K562 (cell line): Measurements from ENCODE around the gene THADA. TPM values are rescaled to one million over a fixed set of nuclear protein-coding genes. Genes with fewer than 3 reads are reported as not detected.
A peak's percentile ranks its signal among the peaks of the same experiment; 100 is the strongest.

Experiments used
- BACH1 ChIP-seq: fragments of 200-800 bp; sonication (Bioruptor generic); IDR thresholded peaks from 2 replicates; pipeline ENCODE4 v1.6.1; 2016; ENCODE audit warnings: missing genetic modification characterization, missing compliant biosample characterization
- CBX5 ChIP-seq: IDR thresholded peaks from 2 replicates; pipeline ENCODE4 v1.6.1; 2014; ENCODE audit warnings: low read depth, borderline replicate concordance
- CTCFL ChIP-seq: IDR thresholded peaks from 2 replicates; pipeline ENCODE4 v1.6.1; 2011; ENCODE audit warnings: borderline replicate concordance, low read depth, mild to moderate bottlenecking, moderate library complexity, low read length; ENCODE audit not compliant: insufficient read depth, poor library complexity, severe bottlenecking
- FOSL1 ChIP-seq: fragments of 200-800 bp; sonication (Bioruptor generic); conservative IDR thresholded peaks from 2 replicates; pipeline ENCODE4 v1.6.1; 2016; ENCODE audit warnings: missing genetic modification characterization, missing compliant biosample characterization
- GABPB1 ChIP-seq: sonication (generic); formaldehyde crosslinking; IDR thresholded peaks from 2 replicates; pipeline ENCODE4 v1.8.0; 2022; ENCODE audit warnings: mild to moderate bottlenecking, missing genetic modification reagents
- LCOR ChIP-seq: sonication (generic); formaldehyde crosslinking; IDR thresholded peaks from 2 replicates; pipeline ENCODE4 v1.8.0; 2022; ENCODE audit warnings: mild to moderate bottlenecking, missing genetic modification reagents
- NR0B1 ChIP-seq: fragments of 450-650 bp; IDR thresholded peaks from one replicate; pipeline ENCODE4 v1.6.1; 2018; ENCODE audit warnings: mild to moderate bottlenecking, moderate library complexity; ENCODE audit not compliant: partially characterized antibody
- NR4A1 ChIP-seq, 2 experiments: fragments of 250-450 bp in 1 of 2; fragments of 450-650 bp in 1 of 2; sonication (Bioruptor Pico) in 1 of 2; IDR thresholded peaks; 2 replicates each; pipeline versions ENCODE4 v1.4.0 to v1.6.1; 2016 to 2020; ENCODE audit warnings: mild to moderate bottlenecking in 2 of 2, missing compliant biosample characterization in 1 of 2, missing genetic modification characterization in 1 of 2, moderate library complexity in 1 of 2
- RNF2 ChIP-seq: sonication (generic); IDR thresholded peaks from 2 replicates; pipeline ENCODE4 v1.6.1; 2016
- SIN3B ChIP-seq: fragments of 450-650 bp; IDR thresholded peaks from 2 replicates; pipeline ENCODE4 v1.6.1; 2017; ENCODE audit warnings: low read depth, mild to moderate bottlenecking, moderate library complexity
- SMARCB1 ChIP-seq: IDR thresholded peaks from 2 replicates; pipeline ENCODE4 v1.6.1; 2011; ENCODE audit warnings: improper control_type of control experiment, low read depth; ENCODE audit not compliant: insufficient read length
- VEZF1 ChIP-seq: fragments of 200-800 bp; sonication (Bioruptor generic); IDR thresholded peaks from 2 replicates; pipeline ENCODE4 v1.6.1; 2017; ENCODE audit warnings: missing genetic modification characterization, missing compliant biosample characterization
- ZNF197 ChIP-seq: fragments of 200-800 bp; sonication (Bioruptor generic); IDR thresholded peaks from 2 replicates; pipeline ENCODE4 v1.6.1; 2016; ENCODE audit warnings: low read depth, missing genetic modification characterization, missing compliant biosample characterization
- ZNF436 ChIP-seq: fragments of 250-450, 450-650 bp; sonication (Bioruptor Pico); formaldehyde crosslinking; IDR thresholded peaks from 2 replicates; pipeline ENCODE4 v1.7.0; 2020; ENCODE audit warnings: mild to moderate bottlenecking
- polyA plus RNA-seq, 8 experiments: library from polyadenylated mRNA; depleted of rRNA in 4 of 8; stranded (reverse) in 5 of 8; unstranded in 3 of 8; fragments of >200 nt; fragmentation: Nextera tagmentation in 2 of 8; fragmentation: Illumina TruSeq in 1 of 8; extraction: Ambion mirVana in 2 of 8; extraction: Trizol in 1 of 8; gene quantifications; 2 replicates each; pipeline versions ENCODE4 v1.2.1 to v1.2.3, GENCODE V29; 2011 to 2014; ENCODE audit warnings: inconsistent platforms in 1 of 8, missing spikeins in 1 of 8
- total RNA-seq, 7 experiments: library from RNA; depleted of rRNA in 6 of 7; stranded (reverse); fragments of >200 nt in 6 of 7; fragmentation: Illumina TruSeq in 2 of 7; extraction: Trizol in 2 of 7; gene quantifications; 2 replicates each; pipeline versions ENCODE4 v1.2.1 to v1.2.3, GENCODE V29; 2011 to 2021; ENCODE audit warnings: low replicate concordance in 1 of 7
- TF ChIP-seq, protein P1 (sequence below): sonication (generic); formaldehyde crosslinking; IDR thresholded peaks from 2 replicates; pipeline ENCODE4 v1.8.1; 2022; ENCODE audit warnings: missing genetic modification reagents

THADA gene
- total and polyA plus RNA-seq, 9 of the 15 experiments (the other 6 are each of a cell fraction or from before 2014, with no cell fraction given) = 17.8 to 34.7 (median 31.9) TPM

DNA sequence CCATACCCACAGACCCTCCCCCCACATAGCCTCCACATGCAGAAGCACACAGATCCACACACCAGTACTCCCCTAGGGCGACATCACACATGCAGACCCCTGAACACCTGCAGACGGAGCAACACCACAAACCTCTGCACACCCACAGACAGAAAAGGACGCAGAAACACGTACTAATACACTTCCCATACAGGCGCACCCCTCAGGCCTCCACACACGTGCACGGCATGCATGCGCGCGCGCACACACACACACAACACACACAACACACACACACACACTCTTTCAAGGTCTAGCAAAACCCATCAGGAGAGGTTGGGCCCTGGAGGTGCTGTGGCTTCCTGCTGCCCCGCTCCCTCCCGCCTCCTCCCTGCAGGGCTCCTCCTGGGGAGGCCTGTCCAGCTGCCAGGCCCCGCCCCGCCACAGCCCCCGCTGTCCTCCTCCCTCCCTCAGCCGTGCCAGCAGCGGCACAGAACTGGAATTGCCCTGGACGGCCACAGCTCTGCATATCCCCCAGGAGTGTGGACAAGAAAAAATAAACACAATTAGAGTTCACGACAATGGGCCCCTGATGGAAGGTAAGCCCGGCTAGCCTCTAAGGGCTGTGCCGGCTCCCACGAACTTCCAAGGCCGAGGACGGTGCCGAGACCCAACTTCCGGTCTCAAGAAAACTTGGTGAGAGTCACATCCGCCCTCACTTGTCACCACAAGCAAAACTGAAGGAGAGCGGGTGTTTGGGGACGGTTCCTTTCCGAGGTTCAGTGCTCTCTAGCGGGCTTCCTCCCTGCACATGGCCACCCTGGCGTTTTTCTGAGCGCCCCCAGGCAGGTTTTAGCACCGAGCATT, 376.2 kb downstream of the THADA start (continued):
- TF ChIP-seq SMARCB1 = no peak
- 0 out of 2 replicates have a peak, but pooled peaks have one; percentile 36 for TF ChIP-seq ZNF197 (CRISPR knock-in tag)
- TF ChIP-seq NR0B1 = no peak
- peak; percentile 24; the same call in 1 of the 2 replicates for TF ChIP-seq RNF2
- 0 out of 2 replicates have a peak, but pooled peaks have one; percentile 46 for TF ChIP-seq FOSL1 (tag)
- TF ChIP-seq NR4A1 (CRISPR knock-in tag; IDR thresholded peaks at IDR 0.05) = no peak
- no peak; the same call in none of the 2 replicates for TF ChIP-seq NR4A1 (tag; IDR thresholded peaks at IDR 0.05)
- TF ChIP-seq LCOR (CRISPR knock-in tag) = no peak
- peak; percentile 95 for TF ChIP-seq VEZF1
- TF ChIP-seq, protein P1, sequence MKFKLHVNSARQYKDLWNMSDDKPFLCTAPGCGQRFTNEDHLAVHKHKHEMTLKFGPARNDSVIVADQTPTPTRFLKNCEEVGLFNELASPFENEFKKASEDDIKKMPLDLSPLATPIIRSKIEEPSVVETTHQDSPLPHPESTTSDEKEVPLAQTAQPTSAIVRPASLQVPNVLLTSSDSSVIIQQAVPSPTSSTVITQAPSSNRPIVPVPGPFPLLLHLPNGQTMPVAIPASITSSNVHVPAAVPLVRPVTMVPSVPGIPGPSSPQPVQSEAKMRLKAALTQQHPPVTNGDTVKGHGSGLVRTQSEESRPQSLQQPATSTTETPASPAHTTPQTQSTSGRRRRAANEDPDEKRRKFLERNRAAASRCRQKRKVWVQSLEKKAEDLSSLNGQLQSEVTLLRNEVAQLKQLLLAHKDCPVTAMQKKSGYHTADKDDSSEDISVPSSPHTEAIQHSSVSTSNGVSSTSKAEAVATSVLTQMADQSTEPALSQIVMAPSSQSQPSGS (CRISPR knock-in tag) = no peak
- no peak for TF ChIP-seq BACH1
- peak; percentile 88 for TF ChIP-seq GABPB1 (CRISPR knock-in tag)
- no peak for TF ChIP-seq SIN3B
- TF ChIP-seq CTCFL = peak; percentile 4
- no peak for TF ChIP-seq ZNF436
- TF ChIP-seq CBX5 = no peak
